HCT116 (cell line): Measurements from ENCODE around the gene CGB2. TPM values are rescaled to one million over a fixed set of nuclear protein-coding genes. Genes with fewer than 3 reads are reported as not detected.
"Not testable (repeated sequence)": the region's sequence is repeated elsewhere in the genome, so short reads cannot be mapped to it uniquely, and the experiment has no call there.

Experiments used
- ATAC-seq: fragments of 200-7000 bp; cut with Tn5 transposase; 2 replicates; pipeline ENCODE4 v1.9.1; 2020; ENCODE audit warnings: mild to moderate bottlenecking, moderate library complexity
- BruUV-seq: library from RNA; stranded (reverse); fragments of 400-500 nt; replicated peaks from 2 replicates; lab custom pipeline; 2021; lab: Mats Ljungman, UMichigan
- CTCF ChIA-PET: fragments of 300-600 bp; sonication (Branson Sonifier 250); formaldehyde crosslinking; loops from one replicate; lab custom pipeline; 2021; ENCODE audit warnings: antibody characterized with exemption; lab: Charles Lee
- POLR2A ChIA-PET: fragments of 300-600, 350-600 bp; sonication (Branson Sonifier 250); formaldehyde crosslinking; loops from one replicate; lab custom pipeline; 2021; ENCODE audit warnings: antibody characterized with exemption; lab: Charles Lee
- RAD21 ChIA-PET, 2 experiments: fragments of 300-600 bp; sonication (Branson Sonifier 250); formaldehyde crosslinking; loops; one replicate each; lab custom pipeline; 2023; ENCODE audit warnings: low total read pairs in 2 of 2; ENCODE audit not compliant: uncharacterized antibody in 2 of 2, unreplicated experiment in 2 of 2, low non-redundant PET in 1 of 2; lab: Charles Lee
- DNase-seq: peaks from one replicate; pipeline ENCODE4 v3.0.0-alpha.2; 2010; ENCODE audit warnings: low read depth, low spot score
- H2AFZ ChIP-seq: fragments of 200-600 bp; shearing (Covaris generic), sonication (generic); 2 replicates; pipeline ENCODE4 v1.6.1; 2017; ENCODE audit warnings: low read depth, mixed run types, mixed read lengths, antibody characterized with exemption, low read length; ENCODE audit not compliant: poor library complexity, severe bottlenecking
- H3K27ac ChIP-seq: 2 replicates; pipeline ENCODE4 v1.5.1; 2012; ENCODE audit warnings: low read depth, low read length
- H3K27me3 ChIP-seq: fragments of 200-600 bp; sonication (generic); 2 replicates; pipeline ENCODE4 v1.6.1; 2016; ENCODE audit warnings: mixed run types, low read length, mixed read lengths; ENCODE audit not compliant: insufficient read depth
- H3K36me3 ChIP-seq, 2 experiments: fragments of 200-500 bp in 1 of 2; fragments of 200-600 bp in 1 of 2; sonication (Bioruptor generic) in 1 of 2; sonication (generic) in 1 of 2; 2 replicates each; pipeline versions ENCODE4 v1.5.1 to v1.6.1; 2014 to 2016; ENCODE audit warnings: low read length in 2 of 2, inconsistent platforms in 1 of 2, mixed read lengths in 1 of 2, mixed run types in 1 of 2; ENCODE audit not compliant: insufficient read depth in 2 of 2, control insufficient read depth in 1 of 2
- H3K4me1 ChIP-seq, 2 experiments: fragments of 200-600 bp in 1 of 2; sonication (generic) in 1 of 2; 2 replicates each; pipeline versions ENCODE4 v1.5.1 to v1.6.1; 2012 to 2017; ENCODE audit warnings: low read length in 2 of 2, inconsistent platforms in 1 of 2, mild to moderate bottlenecking in 1 of 2, mixed read lengths in 1 of 2, mixed run types in 1 of 2, moderate library complexity in 1 of 2; ENCODE audit not compliant: insufficient read depth in 2 of 2, control insufficient read depth in 1 of 2
- H3K4me2 ChIP-seq: fragments of 200-600 bp; sonication (generic); 2 replicates; pipeline ENCODE4 v1.6.1; 2017; ENCODE audit warnings: mixed run types, low read length, mixed read lengths
- H3K4me3 ChIP-seq, 2 experiments: fragments of 200-600 bp in 1 of 2; sonication (generic) in 1 of 2; replicated peaks in 1 of 2; 2 replicates each; pipeline ENCODE4 v1.5.1; 2011 to 2016; ENCODE audit warnings: low read length in 2 of 2, control low read depth in 1 of 2, low read depth in 1 of 2, mild to moderate bottlenecking in 1 of 2, mixed read lengths in 1 of 2, mixed run types in 1 of 2
- H3K79me2 ChIP-seq: fragments of 200-600 bp; sonication (generic); 2 replicates; pipeline ENCODE4 v1.6.1; 2017; ENCODE audit warnings: mild to moderate bottlenecking, mixed run types, low read length, moderate library complexity, mixed read lengths; ENCODE audit not compliant: insufficient read depth
- H3K9ac ChIP-seq: fragments of 200-600 bp; sonication (generic); 2 replicates; pipeline ENCODE4 v1.6.1; 2016; ENCODE audit warnings: low read length, mixed read lengths
- H3K9me2 ChIP-seq: fragments of 200-600 bp; sonication (generic), shearing (Covaris generic); 2 replicates; pipeline ENCODE4 v1.6.1; 2017; ENCODE audit warnings: mixed run types, mild to moderate bottlenecking, moderate library complexity; ENCODE audit not compliant: insufficient read depth
- H3K9me3 ChIP-seq, 2 experiments: fragments of 200-500 bp in 1 of 2; fragments of 200-600 bp in 1 of 2; sonication (Bioruptor generic) in 1 of 2; sonication (generic) in 1 of 2; 2 replicates each; pipeline ENCODE4 v1.6.1; 2014 to 2017; ENCODE audit warnings: low read length in 2 of 2, mixed read lengths in 2 of 2, inconsistent platforms in 1 of 2, low read depth in 1 of 2, mild to moderate bottlenecking in 1 of 2, mixed run types in 1 of 2, moderate library complexity in 1 of 2; ENCODE audit not compliant: control insufficient read depth in 1 of 2, insufficient read depth in 1 of 2
- H4K20me1 ChIP-seq: fragments of 200-600 bp; sonication (generic), shearing (Covaris generic); 2 replicates; pipeline ENCODE4 v1.6.1; 2017; ENCODE audit warnings: mixed run types, mild to moderate bottlenecking, moderate library complexity; ENCODE audit not compliant: insufficient read depth
- CBX3 ChIP-seq: IDR thresholded peaks from 2 replicates; pipeline ENCODE4 v1.6.1; 2012; ENCODE audit warnings: low read depth
- FOSL1 ChIP-seq: IDR thresholded peaks from 2 replicates; pipeline ENCODE4 v1.6.1; 2012; ENCODE audit warnings: low read depth
- JUND ChIP-seq: IDR thresholded peaks from 2 replicates; pipeline ENCODE4 v1.6.1; 2012
- SP1 ChIP-seq: IDR thresholded peaks from 2 replicates; pipeline ENCODE4 v1.6.1; 2012; ENCODE audit warnings: low read depth
- intact Hi-C: fragments of 100-400 bp; cut with micrococcal nuclease; formaldehyde crosslinking; loops from 2 replicates; pipeline ENCODE4 v1.10.0; 2022
- total RNA-seq: library from RNA; stranded (reverse); gene quantifications from one replicate; pipeline ENCODE4 v1.2.1, GENCODE V29; 2021; ENCODE audit not compliant: unreplicated experiment
- TF ChIP-seq, protein P1 (sequence below): IDR thresholded peaks from 2 replicates; pipeline ENCODE4 v1.6.1; 2012

Gene CGB2
- total RNA-seq, 1 experiment from 2014 or later, result 5.0 TPM

DNA sequence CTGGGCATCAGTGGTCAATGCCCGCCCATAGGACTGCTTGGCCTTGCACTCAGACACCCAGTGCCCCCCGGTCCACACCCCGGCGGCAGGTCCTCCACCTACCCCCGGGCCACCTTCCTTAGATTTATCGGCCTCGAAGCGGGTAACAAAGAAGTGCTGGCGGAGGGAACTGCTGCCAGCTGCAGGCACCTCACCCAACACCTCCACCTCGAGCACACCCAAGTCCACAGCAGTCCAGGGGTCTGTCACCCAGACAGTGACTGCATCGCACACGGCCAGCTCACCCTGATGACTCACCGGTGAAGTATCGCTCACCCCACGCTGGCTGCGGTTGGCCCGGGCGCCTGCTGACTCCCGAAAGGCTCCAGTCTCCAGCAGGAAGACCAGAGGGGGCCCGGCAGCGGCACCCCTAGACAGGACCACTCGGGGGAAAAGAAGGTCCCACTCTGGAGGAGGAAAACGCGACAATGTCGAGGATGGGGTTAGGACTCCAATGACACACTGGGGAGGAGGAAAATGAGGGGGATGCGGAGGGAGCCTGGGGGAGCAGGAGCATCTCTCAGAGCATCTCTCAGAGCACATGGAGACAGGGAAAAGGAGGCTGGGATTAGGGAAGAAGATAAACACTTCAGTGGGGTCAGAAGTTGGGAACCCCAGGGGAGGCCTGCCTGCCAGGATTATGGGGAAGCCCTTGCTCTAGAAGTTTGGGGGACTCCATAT is 7.0 kb downstream of the CGB2 start:
- H3K4me1 ChIP-seq, result peaks cover 25 to 45% of the 10 kb centered on the region in 2 experiments
- TF ChIP-seq JUND, result peak; percentile 78
- peak; percentile 82 for TF ChIP-seq FOSL1
- 0 out of 2 replicates have a peak, but pooled peaks have one; percentile 27 for TF ChIP-seq SP1
- TF ChIP-seq, protein P1, sequence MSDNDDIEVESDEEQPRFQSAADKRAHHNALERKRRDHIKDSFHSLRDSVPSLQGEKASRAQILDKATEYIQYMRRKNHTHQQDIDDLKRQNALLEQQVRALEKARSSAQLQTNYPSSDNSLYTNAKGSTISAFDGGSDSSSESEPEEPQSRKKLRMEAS, result peak; percentile 73; the same call in 1 of the 2 replicates
- 0 out of 2 replicates have a peak, but pooled peaks have one; percentile 22 for TF ChIP-seq CBX3
- TF ChIP-seq, all 23 proteins: peak for 5; not testable (repeated sequence) for 18
- peak; percentile 87 for ATAC-seq
- H3K9me3 ChIP-seq, H3K36me3 ChIP-seq, H4K20me1 ChIP-seq, H3K9me2 ChIP-seq, DNase-seq, POLR2A ChIA-PET, CTCF ChIA-PET, H3K79me2 ChIP-seq, BruUV-seq, RAD21 ChIA-PET, H3K27me3 ChIP-seq, intact Hi-C loops: not testable (repeated sequence)
- Histone ChIP-seq H3K4me3 (peak overlapping the region in 1 of 2 experiments; percentile 32; a peak in 2 of 4 replicates), H3K4me2 (peak overlapping the region; percentile 65), H2AFZ (peak overlapping the region; percentile 16), H3K9ac (peak overlapping the region; percentile 32; the same call in 1 of the 2 replicates), H3K27ac (peak overlapping the region; percentile 60)

DNA sequence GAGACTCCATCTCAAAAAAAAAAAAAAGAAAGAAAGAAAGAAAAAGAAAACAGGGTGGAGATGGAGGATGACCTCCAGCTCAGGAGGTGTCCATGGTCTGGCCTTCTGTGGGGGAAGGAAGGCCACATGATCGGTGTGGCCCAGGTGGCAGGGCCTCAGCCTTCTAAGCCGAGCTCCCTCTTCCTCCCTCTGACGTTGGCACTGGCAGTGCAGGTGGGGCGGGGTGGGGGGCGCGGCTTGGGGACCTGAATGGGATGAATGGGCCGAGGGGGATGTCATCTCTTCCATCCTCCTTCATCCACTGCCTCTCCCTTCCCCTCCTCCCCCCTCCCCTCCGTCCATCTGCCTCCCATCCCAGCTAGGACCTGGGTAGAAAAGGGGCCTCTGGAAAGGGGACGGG is 8.0 kb downstream of the CGB2 start:
- DNase-seq, BruUV-seq, ATAC-seq, H3K27me3 ChIP-seq, H3K4me2 ChIP-seq, CTCF ChIA-PET, intact Hi-C loops, H3K9me2 ChIP-seq, H4K20me1 ChIP-seq, POLR2A ChIA-PET, H2AFZ ChIP-seq, H3K27ac ChIP-seq, H3K9ac ChIP-seq, RAD21 ChIA-PET, H3K36me3 ChIP-seq, H3K9me3 ChIP-seq, H3K4me3 ChIP-seq, H3K79me2 ChIP-seq: not testable (repeated sequence)
- peaks cover 25 to 45% of the 10 kb centered on the region in 2 experiments for H3K4me1 ChIP-seq
